Spleen (tissue), 7 donors: ENCODE results near the gene RCSD1.

Experiments
- CTCF ChIP-seq, 11 experiments: fragments of 200-600 bp in 7 of 11; fragments of 450-650 bp in 4 of 11; sonication (generic) in 4 of 11; IDR thresholded peaks in 8 of 11; conservative IDR thresholded peaks in 3 of 11; 1 replicate in 7 of 11; 2 replicates in 4 of 11; pipeline versions ENCODE4 v1.4.0 to v1.8.0; 2016 to 2021; ENCODE audit warnings: antibody characterized with exemption in 11 of 11, inconsistent platforms in 4 of 11, mild to moderate bottlenecking in 1 of 11
- POLR2A ChIP-seq, 3 donors: fragments of 450-650 bp; IDR thresholded peaks; one replicate each; pipeline ENCODE4 v1.5.1; 2017; ENCODE audit warnings: antibody characterized with exemption in 3 of 3, mild to moderate bottlenecking in 1 of 3
- POLR2AphosphoS5 ChIP-seq, 3 donors: sonication (generic); formaldehyde crosslinking; IDR thresholded peaks; one replicate each; pipeline ENCODE4 v1.5.1; 2017; ENCODE audit warnings: antibody characterized with exemption in 3 of 3
- donor health status: DM: no; HTN: no; CAD: no; lungs with moderate emphysema.
- donor health status: DM: no; HTN: no; CAD: no.
- donor health status: DM: no; HTN: no; CAD: no.

- no peak for TF ChIP-seq CTCF (IDR thresholded peaks at IDR 0.05 in 8 of 11, conservative IDR thresholded peaks at IDR 0.05 in 3 of 11)
- TF ChIP-seq POLR2A (IDR thresholded peaks at IDR 0.05): no peak
- no peak for TF ChIP-seq POLR2AphosphoS5 (IDR thresholded peaks at IDR 0.05)
Observed at GRCh38 chr1:167713330-167714081, 83.5 kb downstream of the RCSD1 start.
